HG02610 (cell line): Measurements from ENCODE around the gene TLL2.

ENCODE experiments used
- ATAC-seq: cut with Tn5 transposase; IDR thresholded peaks from one replicate; pipeline ENCODE4 v1.9.1; 2021; ENCODE audit warnings: mild to moderate bottlenecking, moderate library complexity; ENCODE audit not compliant: unreplicated experiment

The TLL2 gene

GRCh38 chr10:96468845-96469244 lies 44.9 kb downstream of the TLL2 start:
- no peak for ATAC-seq

DNA sequence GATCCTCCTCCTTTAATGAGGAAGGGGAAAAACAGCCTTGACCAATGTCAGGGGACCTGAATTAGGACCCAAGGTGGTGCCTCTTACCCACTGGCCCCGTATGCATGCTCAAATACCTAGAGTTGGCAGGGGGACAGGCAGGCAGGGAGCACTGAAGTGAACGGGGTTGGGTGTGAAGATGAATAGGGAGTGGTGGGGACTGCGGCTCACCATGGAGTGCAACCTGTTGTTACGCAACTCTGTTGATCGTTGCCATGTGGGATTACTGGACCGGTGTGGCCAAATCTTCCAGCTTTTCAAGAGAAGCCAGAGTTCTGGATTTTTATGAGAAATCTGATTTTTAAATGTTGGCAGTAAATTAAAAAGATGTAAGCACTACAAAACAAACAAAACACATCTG lies 48.1 kb downstream of the TLL2 start:
- no peak for ATAC-seq

GRCh38 chr10:96463562-96463961 lies 50.2 kb downstream of the TLL2 start:
- ATAC-seq, result no peak

- no peak for ATAC-seq
These were observed 51.0 kb downstream of the TLL2 start for GRCh38 chr10:96462606-96463151.

- ATAC-seq, result no peak
These were observed 53.4 kb downstream of the TLL2 start for GRCh38 chr10:96460316-96460715.

DNA sequence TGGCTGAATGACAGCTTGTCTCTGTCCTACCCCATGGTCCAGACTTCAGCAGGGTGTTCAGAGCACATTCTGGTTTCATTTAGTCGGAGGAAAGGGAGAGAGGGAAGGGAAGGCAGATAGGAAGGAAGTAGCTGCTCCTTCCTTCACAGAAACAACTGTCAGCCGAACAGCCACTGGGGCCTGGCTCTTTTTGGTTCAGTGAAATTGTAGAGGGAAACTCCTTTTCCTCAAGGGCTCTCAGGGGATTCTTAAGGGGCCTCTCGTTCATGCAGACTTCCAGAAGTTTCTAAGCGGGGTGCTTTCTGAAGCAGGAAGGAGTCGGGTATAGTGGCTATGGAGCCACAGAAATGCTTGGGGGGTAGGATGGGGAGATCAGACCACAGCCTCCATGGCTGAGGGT lies 56.4 kb downstream of the TLL2 start:
- ATAC-seq, result no peak

GRCh38 chr10:96456296-96456840 lies 57.4 kb downstream of the TLL2 start:
- no peak for ATAC-seq

DNA sequence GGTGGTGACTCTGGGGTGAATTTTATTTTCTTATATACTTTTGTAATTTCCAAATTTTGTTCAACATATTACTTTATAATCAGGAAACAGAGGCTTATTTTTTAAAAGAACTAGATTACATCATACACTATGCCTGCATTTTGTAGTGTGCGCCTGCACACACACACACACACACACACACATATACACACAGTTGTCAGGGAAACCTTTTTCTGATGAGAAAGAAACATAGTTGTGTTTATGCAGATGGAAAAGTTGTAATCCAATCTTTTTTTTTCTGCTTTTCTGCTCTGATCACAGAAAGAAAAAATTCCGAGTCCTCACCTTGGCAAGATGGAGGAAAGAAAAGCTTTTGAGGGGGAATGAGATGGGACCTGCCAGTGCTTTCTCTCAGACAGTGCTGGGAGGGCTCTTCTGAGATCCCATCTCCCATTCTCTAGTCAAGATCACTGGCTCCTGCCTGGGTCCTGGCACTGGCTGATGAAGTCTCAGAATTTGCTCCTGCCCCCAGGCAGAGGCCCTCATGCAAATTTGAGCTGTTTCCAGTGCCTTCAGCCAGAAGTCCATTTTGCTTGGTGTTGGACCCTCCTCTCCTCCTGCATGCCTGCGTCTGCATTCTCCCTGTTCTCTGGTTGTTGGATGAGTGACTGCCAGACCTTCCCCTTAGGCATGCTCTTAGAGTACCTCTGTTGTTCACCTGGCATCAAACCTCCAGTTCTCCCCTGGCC lies 59.7 kb downstream of the TLL2 start:
- no peak for ATAC-seq

- no peak for ATAC-seq
These were observed 61.1 kb downstream of the TLL2 start for GRCh38 chr10:96452494-96453153.

DNA sequence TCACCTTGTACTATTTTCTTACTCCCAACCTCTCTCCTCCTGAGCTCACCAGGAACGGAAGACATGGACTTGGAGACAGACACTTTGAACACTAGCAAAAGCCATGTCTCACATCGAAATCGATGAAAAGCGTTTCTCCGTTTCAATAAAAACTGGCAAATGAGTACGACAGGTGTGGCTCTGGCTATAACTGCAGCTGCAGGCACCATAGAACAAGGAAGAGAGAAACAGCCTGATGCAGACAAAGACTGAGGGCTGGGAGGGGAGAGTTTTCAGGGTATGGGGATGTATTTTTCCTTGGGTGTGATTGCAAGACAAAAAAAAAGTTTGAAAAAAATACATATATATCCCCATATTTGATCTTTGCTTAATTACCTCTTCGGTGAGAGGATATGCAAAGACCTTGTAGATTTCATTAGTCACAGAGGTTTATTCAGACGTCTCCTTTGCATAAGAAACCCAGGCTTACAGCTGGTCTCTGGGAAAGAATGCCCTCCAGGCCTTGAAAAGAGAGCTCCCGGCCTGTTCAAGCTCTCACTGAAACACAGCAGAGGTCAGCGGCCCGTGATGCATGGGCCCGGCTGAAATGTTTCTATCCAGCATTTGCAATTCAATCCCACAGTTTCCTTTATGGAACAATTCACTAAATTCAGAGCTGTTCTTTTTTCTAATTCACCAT lies 63.1 kb downstream of the TLL2 start:
- ATAC-seq, result no peak

DNA sequence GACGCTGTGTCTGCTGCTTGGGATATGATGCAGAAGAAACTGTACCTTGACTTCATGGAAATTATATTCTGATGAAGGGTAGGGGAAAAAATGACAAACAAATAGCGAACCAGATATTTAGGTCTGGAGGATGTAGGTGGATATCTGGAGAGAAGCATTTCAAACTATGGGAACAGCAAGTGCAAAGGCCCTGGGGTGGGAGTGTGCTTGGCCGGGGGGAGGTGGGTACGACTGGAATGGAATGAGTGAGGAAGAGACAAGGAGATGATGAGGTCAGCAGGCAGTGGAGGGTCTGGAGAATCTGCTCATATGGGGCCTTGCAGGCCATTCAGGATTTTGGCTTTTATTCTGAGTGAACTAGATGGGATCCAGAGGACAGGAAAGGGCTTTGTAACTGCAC lies 65.2 kb downstream of the TLL2 start:
- no peak for ATAC-seq

DNA sequence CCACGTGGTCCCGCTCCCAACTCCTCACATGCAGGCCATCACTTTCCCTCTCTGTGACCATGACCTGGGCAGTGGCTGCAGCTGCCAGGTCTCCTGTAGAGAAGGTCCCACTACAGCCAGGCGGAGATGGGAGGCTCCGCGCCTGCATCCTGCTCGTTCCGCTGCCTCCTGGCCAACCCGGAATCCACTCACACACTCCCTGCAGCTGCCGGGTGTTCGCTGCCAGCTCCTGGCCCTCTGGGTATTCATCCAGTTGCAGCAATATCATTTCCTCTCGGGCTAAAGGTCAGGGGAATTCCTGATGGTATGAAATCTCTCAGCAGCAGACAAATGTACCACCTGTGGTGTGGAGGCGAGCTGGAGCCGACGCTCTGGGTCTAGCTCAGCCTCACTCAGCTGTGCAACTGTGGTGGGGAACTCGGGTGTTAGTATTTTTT lies 65.7 kb downstream of the TLL2 start:
- ATAC-seq, result peak; percentile 94

- no peak for ATAC-seq
These were observed 66.6 kb downstream of the TLL2 start for GRCh38 chr10:96446966-96447596.

- ATAC-seq, result no peak
These were observed 71.6 kb downstream of the TLL2 start for GRCh38 chr10:96441987-96442643.

GRCh38 chr10:96441322-96441885 lies 72.3 kb downstream of the TLL2 start:
- no peak for ATAC-seq

GRCh38 chr10:96440361-96441292 lies 73.1 kb downstream of the TLL2 start:
- no peak for ATAC-seq

DNA sequence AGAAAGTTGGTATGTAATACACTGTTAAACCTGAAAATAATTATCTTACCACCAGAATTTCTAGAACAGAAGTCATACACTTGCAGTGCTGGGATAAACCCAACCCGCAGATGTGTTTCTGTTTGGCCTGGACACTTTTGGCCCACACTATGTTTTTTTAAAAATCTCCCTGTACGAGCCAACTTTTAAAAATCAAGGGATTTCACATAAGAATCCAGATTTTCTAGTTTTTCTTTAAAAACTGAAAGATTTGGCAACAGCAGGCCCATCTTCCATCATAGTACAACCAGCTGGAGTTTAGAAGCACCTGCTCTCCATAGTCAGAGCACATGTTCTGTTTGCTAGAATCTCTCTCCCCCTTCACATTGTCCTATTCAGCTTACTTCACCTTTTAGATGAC lies 74.0 kb downstream of the TLL2 start:
- no peak for ATAC-seq

- no peak for ATAC-seq
These were observed 77.7 kb downstream of the TLL2 start for GRCh38 chr10:96436035-96436434.
